ENCODE measurements around the gene PLEK.
"Not testable (repeated sequence)": the region's sequence is repeated elsewhere in the genome, so short reads cannot be mapped to it uniquely, and the experiment has no call there.

PLEK gene

GRCh38 chr2:68372485-68372884 is 7.4 kb downstream of the PLEK start:
- TF ChIP-seq ZNF565 (CRISPR knock-in tag; conservative IDR thresholded peaks at IDR 0.05; ENCODE audit: low read depth), result no peak
- TF ChIP-seq ARNTL (CRISPR knock-in tag; IDR thresholded peaks at IDR 0.05; ENCODE audit: borderline replicate concordance, low read depth), result no peak
- TF ChIP-seq ZNF8 (CRISPR knock-in tag; IDR thresholded peaks at IDR 0.05), result no peak
- TF ChIP-seq ZFP3 (CRISPR knock-in tag; IDR thresholded peaks at IDR 0.05), result no peak
- TF ChIP-seq BACH2 (CRISPR knock-in tag; IDR thresholded peaks at IDR 0.05; ENCODE audit: borderline replicate concordance), result no peak
- TF ChIP-seq OSR1 (CRISPR knock-in tag; IDR thresholded peaks at IDR 0.05), result no peak
- no peak for ATAC-seq

GRCh38 chr2:68374184-68374583 is 9.1 kb downstream of the PLEK start:
- TF ChIP-seq ZFP30 (CRISPR knock-in tag; IDR thresholded peaks at IDR 0.05), result no peak
- no peak for ATAC-seq

DNA sequence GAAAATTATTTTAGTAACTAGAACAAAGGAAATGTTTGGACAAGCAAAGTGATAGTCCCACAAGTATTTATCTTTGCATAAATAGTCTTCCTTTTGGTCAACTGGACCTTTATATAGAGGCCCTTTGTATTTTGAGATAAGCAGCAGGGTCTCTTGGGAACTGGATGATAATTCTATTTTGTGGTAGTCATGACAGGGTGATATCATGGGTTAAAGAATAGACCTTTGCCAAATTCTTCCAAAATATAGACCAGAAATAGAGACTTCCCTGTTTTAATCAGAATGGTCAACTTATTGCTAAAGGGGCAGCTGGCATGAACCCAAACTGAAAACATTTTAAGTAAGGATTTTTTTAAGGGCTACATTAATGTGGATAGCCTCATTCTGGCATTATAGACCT is 10.5 kb downstream of the PLEK start:
- no peak for TF ChIP-seq TCF4 (CRISPR knock-in tag; IDR thresholded peaks at IDR 0.05; ENCODE audit: borderline replicate concordance)
- no peak for TF ChIP-seq GLIS3 (CRISPR knock-in tag; IDR thresholded peaks at IDR 0.05)
- no peak for TF ChIP-seq SNAI2 (CRISPR knock-in tag; IDR thresholded peaks at IDR 0.05)
- no peak for TF ChIP-seq OSR1 (CRISPR knock-in tag; IDR thresholded peaks at IDR 0.05)
- TF ChIP-seq ZC3H10 (CRISPR knock-in tag; IDR thresholded peaks at IDR 0.05), result no peak
- TF ChIP-seq ZNF70 (CRISPR knock-in tag; IDR thresholded peaks at IDR 0.05), result no peak
- no peak for TF ChIP-seq TOX (CRISPR knock-in tag; IDR thresholded peaks at IDR 0.05; ENCODE audit: borderline replicate concordance)
- TF ChIP-seq PATZ1 (CRISPR knock-in tag; IDR thresholded peaks at IDR 0.05; ENCODE audit: borderline replicate concordance), result no peak
- no peak for TF ChIP-seq RARB (CRISPR knock-in tag; IDR thresholded peaks at IDR 0.05)
- no peak for TF ChIP-seq ZFP3 (CRISPR knock-in tag; IDR thresholded peaks at IDR 0.05)
- TF ChIP-seq, protein P1, sequence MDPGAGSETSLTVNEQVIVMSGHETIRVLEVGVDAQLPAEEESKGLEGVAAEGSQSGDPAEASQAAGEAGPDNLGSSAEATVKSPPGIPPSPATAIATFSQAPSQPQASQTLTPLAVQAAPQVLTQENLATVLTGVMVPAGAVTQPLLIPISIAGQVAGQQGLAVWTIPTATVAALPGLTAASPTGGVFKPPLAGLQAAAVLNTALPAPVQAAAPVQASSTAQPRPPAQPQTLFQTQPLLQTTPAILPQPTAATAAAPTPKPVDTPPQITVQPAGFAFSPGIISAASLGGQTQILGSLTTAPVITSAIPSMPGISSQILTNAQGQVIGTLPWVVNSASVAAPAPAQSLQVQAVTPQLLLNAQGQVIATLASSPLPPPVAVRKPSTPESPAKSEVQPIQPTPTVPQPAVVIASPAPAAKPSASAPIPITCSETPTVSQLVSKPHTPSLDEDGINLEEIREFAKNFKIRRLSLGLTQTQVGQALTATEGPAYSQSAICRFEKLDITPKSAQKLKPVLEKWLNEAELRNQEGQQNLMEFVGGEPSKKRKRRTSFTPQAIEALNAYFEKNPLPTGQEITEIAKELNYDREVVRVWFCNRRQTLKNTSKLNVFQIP (CRISPR knock-in tag; IDR thresholded peaks at IDR 0.05; ENCODE audit: borderline replicate concordance, low read depth), result no peak
- TF ChIP-seq ISL1 (CRISPR knock-in tag; IDR thresholded peaks at IDR 0.05), result no peak
- no peak for ATAC-seq

DNA sequence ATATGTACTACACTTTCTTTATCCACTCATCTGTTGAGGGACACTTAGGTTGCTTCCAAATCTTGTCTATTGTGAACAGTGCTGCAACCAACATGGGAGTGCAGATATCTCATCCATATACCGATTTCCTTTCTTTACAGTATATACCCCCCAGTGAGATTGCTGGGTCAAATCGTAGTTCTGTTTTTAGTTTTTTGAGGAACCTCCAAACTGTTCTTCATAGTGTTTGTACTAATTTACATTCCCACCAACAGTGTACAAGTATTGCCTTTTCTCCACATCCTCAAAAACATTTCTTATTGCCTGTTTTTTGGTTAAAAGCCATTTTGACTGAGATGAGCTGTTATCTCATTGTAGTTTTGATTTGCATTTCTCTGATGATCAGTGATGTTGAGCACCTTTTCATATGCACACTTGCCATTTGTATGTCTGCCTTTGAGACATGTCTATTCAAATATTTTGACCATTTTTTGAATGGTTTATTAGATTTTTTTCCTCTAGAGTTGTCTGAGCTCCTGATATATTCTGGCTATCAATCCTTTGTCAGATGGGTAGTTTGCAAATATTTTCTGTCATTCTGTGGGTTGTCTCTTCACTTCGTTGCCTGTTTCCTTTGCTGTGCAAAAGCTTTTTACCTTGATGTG is 12.2 kb downstream of the PLEK start:
- ATAC-seq, result no peak
- TF ChIP-seq ARNTL (CRISPR knock-in tag; IDR thresholded peaks at IDR 0.05; ENCODE audit: borderline replicate concordance, low read depth) (no peak), TCF4 (CRISPR knock-in tag; IDR thresholded peaks at IDR 0.05; ENCODE audit: borderline replicate concordance) (no peak), TOX (CRISPR knock-in tag; IDR thresholded peaks at IDR 0.05; ENCODE audit: borderline replicate concordance) (no peak), ESRRG (CRISPR knock-in tag; IDR thresholded peaks at IDR 0.05) (no peak), ZNF565 (CRISPR knock-in tag; conservative IDR thresholded peaks at IDR 0.05; ENCODE audit: low read depth) (no peak), PATZ1 (CRISPR knock-in tag; IDR thresholded peaks at IDR 0.05; ENCODE audit: borderline replicate concordance) (no peak), BACH2 (CRISPR knock-in tag; IDR thresholded peaks at IDR 0.05; ENCODE audit: borderline replicate concordance) (no peak), OSR1 (CRISPR knock-in tag; IDR thresholded peaks at IDR 0.05) (no peak)

GRCh38 chr2:68378779-68379178 is 13.7 kb downstream of the PLEK start:
- not testable (repeated sequence) for ATAC-seq

DNA sequence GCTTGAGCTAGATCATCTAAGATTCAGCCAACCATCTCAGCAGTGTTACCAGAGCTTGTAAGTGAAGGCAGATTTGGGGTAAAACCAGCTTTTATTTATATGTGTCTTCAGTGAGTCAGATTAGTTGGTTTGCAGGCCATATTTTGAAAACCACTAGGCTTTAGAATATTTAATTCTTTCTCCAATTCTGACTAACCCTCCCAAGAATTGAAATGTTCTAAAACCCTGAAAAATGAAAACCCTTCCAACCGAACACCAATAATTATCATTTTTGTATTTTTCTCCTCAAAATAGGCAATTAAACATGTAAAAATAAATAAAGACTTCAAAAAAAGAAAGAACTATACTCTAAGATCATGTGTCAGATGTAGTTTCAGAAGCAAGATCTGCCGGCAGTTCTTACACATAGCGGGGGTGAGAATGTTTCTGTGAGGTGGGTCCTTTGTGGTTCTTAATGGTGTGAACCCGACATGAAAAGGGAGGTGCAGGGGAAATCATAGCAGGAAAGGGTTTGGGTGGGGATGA is 14.2 kb downstream of the PLEK start:
- no peak for TF ChIP-seq ZFP3 (CRISPR knock-in tag; IDR thresholded peaks at IDR 0.05)
- TF ChIP-seq RARB (CRISPR knock-in tag; IDR thresholded peaks at IDR 0.05), result no peak
- TF ChIP-seq SNAI2 (CRISPR knock-in tag; IDR thresholded peaks at IDR 0.05), result no peak
- TF ChIP-seq TCF4 (CRISPR knock-in tag; IDR thresholded peaks at IDR 0.05; ENCODE audit: borderline replicate concordance), result no peak
- TF ChIP-seq PATZ1 (CRISPR knock-in tag; IDR thresholded peaks at IDR 0.05; ENCODE audit: borderline replicate concordance), result no peak
- ATAC-seq, result no peak

Data from SK-N-SH treated with all-trans-retinoic acid at 6 μM for 48 hours (cell line).